Muscle layer of duodenum (tissue), 2 donors: ENCODE measurements around the gene ARHGEF40.

Source experiments
- H3K27ac ChIP-seq: one replicate; pipeline ENCODE4 v1.7.0; 2013; ENCODE audit warnings: mild to moderate bottlenecking, low read length
- H3K27me3 ChIP-seq: one replicate; pipeline ENCODE4 v1.7.0; 2013; ENCODE audit warnings: low read depth, mild to moderate bottlenecking, control low read depth, low read length
- H3K36me3 ChIP-seq, 2 donors: one replicate each; pipeline ENCODE4 v1.7.0; 2013; ENCODE audit warnings: low read length in 2 of 2, control low read depth in 1 of 2, mild to moderate bottlenecking in 1 of 2; ENCODE audit not compliant: insufficient read depth in 2 of 2, control insufficient read depth in 1 of 2
- H3K4me1 ChIP-seq, 2 donors: one replicate each; pipeline ENCODE4 v1.7.0; 2013; ENCODE audit warnings: low read length in 2 of 2, mild to moderate bottlenecking in 2 of 2, control low read depth in 1 of 2, moderate library complexity in 1 of 2; ENCODE audit not compliant: insufficient read depth in 2 of 2, control insufficient read depth in 1 of 2
- H3K4me3 ChIP-seq, 2 donors: one replicate each; pipeline ENCODE4 v1.7.0; 2013; ENCODE audit warnings: low read length in 2 of 2, low read depth in 1 of 2, mild to moderate bottlenecking in 1 of 2
- H3K9me3 ChIP-seq, 2 donors: one replicate each; pipeline ENCODE4 v1.7.0; 2013; ENCODE audit warnings: low read length in 2 of 2, control low read depth in 1 of 2, mild to moderate bottlenecking in 1 of 2; ENCODE audit not compliant: control insufficient read depth in 1 of 2
- donor health status: healthy.

ARHGEF40 gene

DNA sequence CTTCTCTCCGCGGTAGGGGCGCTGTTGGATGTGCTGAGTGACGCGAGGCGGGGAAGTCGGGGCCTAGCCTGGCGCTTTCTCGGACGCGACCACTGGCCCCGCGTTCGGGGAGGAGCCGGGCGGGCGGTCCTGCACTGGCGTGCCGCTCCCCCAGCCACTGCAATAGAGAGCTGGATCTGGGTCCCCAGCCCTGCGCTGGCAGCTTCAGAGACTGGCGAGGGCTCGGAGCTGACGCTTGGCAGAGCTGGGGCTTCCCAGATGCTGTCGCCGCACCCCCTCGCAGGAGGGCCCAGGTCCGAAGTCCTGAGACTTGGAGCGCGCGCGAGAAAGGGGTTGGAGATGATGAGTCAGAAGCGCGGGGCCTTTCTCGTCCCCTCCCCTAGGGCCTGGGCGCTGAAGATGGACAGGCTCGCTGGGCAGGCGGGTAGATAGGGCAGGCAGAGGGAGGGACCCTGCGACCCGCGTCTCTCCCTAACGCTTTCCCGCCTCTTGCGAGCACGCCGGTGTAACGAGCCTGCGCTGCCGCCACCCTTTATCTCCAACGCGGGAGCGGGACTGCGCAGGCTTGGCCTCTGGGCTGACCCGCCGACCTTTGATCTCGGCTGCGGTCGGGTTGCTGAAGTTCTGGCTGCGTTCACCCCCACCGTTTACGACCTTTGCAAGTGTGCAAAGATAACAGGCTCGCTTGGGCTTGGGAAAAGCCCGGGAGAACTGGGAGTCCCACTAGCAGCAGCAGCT, 33.8 kb downstream of the ARHGEF40 start:
- Histone ChIP-seq H3K4me3 (peak overlapping the region; percentile 71 to 73), H3K27ac (peak overlapping the region; percentile 92), H3K4me1 (peaks cover 23 to 49% of the 10 kb centered on the region in 2 donors), H3K9me3 (no peaks in the 10 kb centered on the region), H3K36me3 (no peaks in the 10 kb centered on the region), H3K27me3 (no peaks in the 10 kb centered on the region)

DNA sequence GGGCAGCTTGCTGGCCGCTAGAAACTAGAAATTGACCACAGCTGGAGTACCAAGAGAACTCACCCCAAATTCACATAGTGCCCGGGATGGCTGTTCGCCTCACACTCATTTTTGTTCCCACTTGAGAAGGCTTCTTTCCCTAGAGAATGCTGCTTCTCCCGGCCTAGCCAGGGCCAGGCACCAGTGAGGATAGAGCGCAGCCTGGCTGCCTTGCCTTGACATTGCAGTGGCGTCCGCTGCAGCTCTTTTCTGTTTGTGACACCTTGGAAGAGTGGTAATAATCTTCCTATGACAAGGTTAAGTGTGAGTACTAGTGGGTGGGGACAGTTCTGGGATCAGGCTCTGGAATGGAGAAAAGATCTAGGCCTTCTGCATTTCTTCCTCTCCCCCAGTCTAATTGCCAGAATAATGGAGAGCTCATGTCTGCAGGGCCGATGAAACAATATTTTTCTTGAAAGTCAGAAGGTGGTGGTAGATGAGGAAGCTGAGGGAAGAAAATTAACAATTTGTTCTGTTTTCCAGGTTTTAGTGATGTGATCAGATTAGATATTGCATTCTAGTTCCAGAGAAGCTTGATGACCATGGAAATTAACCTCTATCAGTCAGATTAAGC, 34.5 kb downstream of the ARHGEF40 start:
- peak overlapping the region; percentile 92 for H3K27ac ChIP-seq
- H3K4me1 ChIP-seq = peaks cover 19 to 43% of the 10 kb centered on the region in 2 donors
- no peaks in the 10 kb centered on the region for H3K36me3 ChIP-seq
- peak overlapping the region; percentile 71 to 73 for H3K4me3 ChIP-seq
- no peaks in the 10 kb centered on the region for H3K9me3 ChIP-seq
- no peaks in the 10 kb centered on the region for H3K27me3 ChIP-seq

GRCh38 chr14:21105095-21105494, 35.0 kb downstream of the ARHGEF40 start:
- H3K4me1 ChIP-seq = peaks cover 14 to 38% of the 10 kb centered on the region in 2 donors
- no peaks in the 10 kb centered on the region for H3K9me3 ChIP-seq
- H3K4me3 ChIP-seq = peak overlapping the region in 1 of 2 donors; percentile 73
- H3K36me3 ChIP-seq = no peaks in the 10 kb centered on the region
- H3K27me3 ChIP-seq = no peaks in the 10 kb centered on the region
- peak overlapping the region; percentile 92 for H3K27ac ChIP-seq

- no peaks in the 10 kb centered on the region for H3K9me3 ChIP-seq
- no peaks in the 10 kb centered on the region for H3K36me3 ChIP-seq
- peaks cover 14 to 38% of the 10 kb centered on the region in 2 donors for H3K4me1 ChIP-seq
- no peaks in the 10 kb centered on the region for H3K27me3 ChIP-seq
- no peak overlapping the region for H3K4me3 ChIP-seq
- no peak overlapping the region for H3K27ac ChIP-seq
Observed at GRCh38 chr14:21106176-21106497, 36.0 kb downstream of the ARHGEF40 start.

GRCh38 chr14:21106498-21107282, 36.6 kb downstream of the ARHGEF40 start:
- Histone ChIP-seq H3K36me3 (no peaks in the 10 kb centered on the region), H3K27ac (peak overlapping the region; percentile 25), H3K27me3 (no peaks in the 10 kb centered on the region), H3K4me1 (peaks cover 14 to 38% of the 10 kb centered on the region in 2 donors), H3K9me3 (no peaks in the 10 kb centered on the region), H3K4me3 (peak overlapping the region in 1 of 2 donors; percentile 28)

GRCh38 chr14:21107283-21107800, 37.2 kb downstream of the ARHGEF40 start:
- Histone ChIP-seq H3K9me3 (no peaks in the 10 kb centered on the region), H3K4me3 (no peak overlapping the region), H3K27me3 (no peaks in the 10 kb centered on the region), H3K4me1 (peaks cover 14 to 33% of the 10 kb centered on the region in 2 donors), H3K36me3 (no peaks in the 10 kb centered on the region), H3K27ac (peak overlapping the region; percentile 25)

- Histone ChIP-seq H3K27me3 (no peaks in the 10 kb centered on the region), H3K36me3 (no peaks in the 10 kb centered on the region), H3K4me1 (peaks cover 14 to 22% of the 10 kb centered on the region in 2 donors), H3K27ac (no peak overlapping the region), H3K9me3 (no peaks in the 10 kb centered on the region), H3K4me3 (no peak overlapping the region)
Observed at GRCh38 chr14:21108791-21109190, 38.7 kb downstream of the ARHGEF40 start.

GRCh38 chr14:21109377-21110138, 39.5 kb downstream of the ARHGEF40 start:
- no peaks in the 10 kb centered on the region for H3K36me3 ChIP-seq

GRCh38 chr14:21112255-21112654, 42.2 kb downstream of the ARHGEF40 start:
- H3K9me3 ChIP-seq = no peaks in the 10 kb centered on the region
- no peaks in the 10 kb centered on the region for H3K27me3 ChIP-seq
- no peaks in the 10 kb centered on the region for H3K4me1 ChIP-seq
- no peak overlapping the region for H3K27ac ChIP-seq
- no peak overlapping the region for H3K4me3 ChIP-seq
- H3K36me3 ChIP-seq = no peaks in the 10 kb centered on the region

More at GRCh38 chr14:21109377-21110138, 39.5 kb downstream of the ARHGEF40 start:
- Histone ChIP-seq H3K4me3 (no peak overlapping the region), H3K27ac (no peak overlapping the region), H3K27me3 (no peaks in the 10 kb centered on the region), H3K9me3 (no peaks in the 10 kb centered on the region), H3K4me1 (peaks cover 14 to 21% of the 10 kb centered on the region in 2 donors)

DNA sequence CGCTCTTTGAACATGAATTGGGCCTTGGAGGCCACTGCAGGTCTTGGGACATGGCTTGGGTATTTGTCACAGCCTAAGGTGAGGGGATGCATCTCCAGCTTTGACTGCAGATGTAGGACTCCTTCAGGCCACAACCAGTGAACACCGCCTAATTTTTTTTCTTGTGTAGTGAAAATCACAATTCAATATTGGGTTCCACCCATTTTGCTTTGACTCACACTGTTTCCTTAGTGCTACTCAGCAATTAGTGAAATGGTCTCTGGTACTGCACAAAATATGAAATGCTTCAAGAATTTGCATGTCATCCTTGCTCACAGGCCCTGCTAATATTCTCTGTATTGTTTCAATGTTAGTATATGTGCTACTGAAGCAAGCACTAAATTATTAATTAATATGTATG, 43.3 kb downstream of the ARHGEF40 start:
- Histone ChIP-seq H3K9me3 (no peaks in the 10 kb centered on the region), H3K36me3 (no peaks in the 10 kb centered on the region), H3K4me3 (no peak overlapping the region), H3K4me1 (no peaks in the 10 kb centered on the region), H3K27me3 (no peaks in the 10 kb centered on the region), H3K27ac (no peak overlapping the region)
